Sigmoid colon (tissue), 7 donors: Measurements from ENCODE around the gene SPOCK2. TPM values are rescaled to one million over a fixed set of nuclear protein-coding genes. Genes with fewer than 3 reads are reported as not detected.

Experiments used
- DNase-seq: peaks from one replicate; pipeline ENCODE4 v3.0.0-alpha.2; 2019
- H3K27ac ChIP-seq, 4 donors: fragments of 200-600 bp; sonication (generic); one replicate each; pipeline ENCODE4 v1.5.1; 2016 to 2019; ENCODE audit warnings: mild to moderate bottlenecking in 1 of 4
- H3K27me3 ChIP-seq, 3 donors: fragments of 200-600 bp; sonication (generic); one replicate each; pipeline ENCODE4 v1.5.1; 2019; ENCODE audit warnings: mild to moderate bottlenecking in 1 of 3
- H3K36me3 ChIP-seq, 4 donors: fragments of 200-600 bp; sonication (generic); one replicate each; pipeline ENCODE4 v1.5.1; 2016 to 2019
- H3K4me1 ChIP-seq, 4 donors: fragments of 200-600 bp; sonication (generic); one replicate each; pipeline ENCODE4 v1.5.1; 2017 to 2019
- H3K4me3 ChIP-seq, 4 donors: fragments of 200-600 bp; sonication (generic); one replicate each; pipeline ENCODE4 v1.5.1; 2017 to 2019; ENCODE audit warnings: mild to moderate bottlenecking in 2 of 4, moderate library complexity in 1 of 4
- H3K9me3 ChIP-seq, 4 donors: fragments of 200-600 bp in 3 of 4; sonication (generic) in 3 of 4; one replicate each; pipeline versions ENCODE4 v1.5.1 to v1.6.1; 2013 to 2019
- EP300 ChIP-seq, 4 donors: sonication (generic); formaldehyde crosslinking; IDR thresholded peaks; one replicate each; pipeline ENCODE4 v1.6.1; 2017; ENCODE audit warnings: antibody characterized with exemption in 4 of 4
- POLR2A ChIP-seq, 2 donors: fragments of 450-650 bp; IDR thresholded peaks; one replicate each; pipeline ENCODE4 v1.6.1; 2016; ENCODE audit warnings: antibody characterized with exemption in 2 of 2, mild to moderate bottlenecking in 2 of 2, moderate library complexity in 2 of 2
- POLR2AphosphoS5 ChIP-seq, 4 donors: sonication (generic); formaldehyde crosslinking; IDR thresholded peaks; one replicate each; pipeline ENCODE4 v1.6.1; 2017; ENCODE audit warnings: antibody characterized with exemption in 4 of 4
- WGBS, 2 donors: extraction: QIAGEN DNeasy Blood & Tissue Kit; methylation state at CpG; one replicate each; pipeline ENCODE4 v1.1.7; 2013; 5-methylcytosine and 5-hydroxymethylcytosine counted together
- intact Hi-C: fragments of 100-400 bp; cut with DNase I; formaldehyde crosslinking; loops from one replicate; pipeline ENCODE4 v1.15.1; 2023
- polyA plus RNA-seq, 3 donors: library from polyadenylated mRNA; stranded (reverse); fragments of 200-250 nt; gene quantifications; one replicate each; pipeline ENCODE4 v1.2.3, GENCODE V29; 2013
- total RNA-seq, 4 donors: library from RNA; depleted of rRNA; stranded (reverse); fragments of >200 nt; gene quantifications; one replicate each; pipeline ENCODE4 v1.1.0, GENCODE V29; 2016
- TF ChIP-seq, protein P1 (sequence below), 4 experiments: fragments of 450-650 bp in 3 of 4; fragments of 200-600 bp in 1 of 4; IDR thresholded peaks; one replicate each; pipeline ENCODE4 v1.5.1; 2016 to 2019; ENCODE audit warnings: antibody characterized with exemption in 4 of 4, mild to moderate bottlenecking in 3 of 4, moderate library complexity in 2 of 4
- donor health status: healthy with polysubstance abuse.
- donor health status: Bipolar disorder and iron deficiency.
- donor health status: healthy.

Gene SPOCK2
- total and polyA plus RNA-seq, 7 donors: 0.60 to 59.5 (median 7.8) TPM

DNA sequence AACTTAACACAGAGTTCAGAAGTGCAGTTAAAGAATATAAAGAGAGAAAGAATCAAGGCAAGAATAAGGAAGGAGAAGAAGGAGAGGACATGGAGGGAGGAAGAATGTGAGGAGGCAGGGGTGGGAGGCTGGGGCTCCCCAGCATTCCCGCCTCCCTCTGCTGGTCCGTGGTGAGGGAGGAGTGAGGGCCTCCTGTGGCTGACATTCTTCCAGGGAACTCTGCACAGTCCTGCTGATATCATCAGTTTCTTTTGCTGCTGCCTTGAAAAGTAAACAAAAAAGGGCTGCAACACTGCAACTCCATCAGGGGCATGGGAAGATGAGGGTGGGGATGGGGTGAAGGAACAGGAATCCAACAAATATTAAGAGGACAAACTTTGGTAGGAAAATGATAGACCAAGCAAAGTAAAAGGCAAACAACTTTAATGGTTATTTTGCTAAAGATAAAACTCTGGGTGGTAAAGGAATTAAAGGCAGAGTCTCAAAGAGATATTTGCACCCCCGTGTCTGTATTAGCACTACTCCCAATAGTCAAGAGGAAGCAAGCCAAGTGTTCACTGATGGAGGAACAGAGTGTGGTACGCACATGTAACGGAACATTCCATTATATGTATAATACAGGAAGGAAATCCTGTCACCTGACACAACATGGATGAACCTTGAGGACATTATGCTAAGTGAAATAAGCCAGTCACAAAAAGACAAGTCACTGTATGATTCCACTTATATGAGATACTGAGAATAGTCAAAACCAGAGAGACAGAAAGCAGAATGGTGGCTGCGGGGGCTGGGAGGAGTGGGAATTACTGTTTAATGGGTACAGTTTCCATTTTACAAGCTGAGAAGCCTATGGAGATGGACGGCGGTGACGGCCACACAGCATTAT, 8.0 kb upstream of the SPOCK2 start:
- no peak for DNase-seq
- intact Hi-C loops: no loop called here
- Histone ChIP-seq H3K36me3 (peaks cover 0 to 30% (median 7%) of the 10 kb centered on the region in 4 donors), H3K9me3 (no peaks in the 10 kb centered on the region), H3K27ac (no peak overlapping the region), H3K27me3 (no peaks in the 10 kb centered on the region), H3K4me1 (no peaks in the 10 kb centered on the region), H3K4me3 (no peak overlapping the region)
- TF ChIP-seq EP300 (IDR thresholded peaks at IDR 0.05) (no peak), POLR2A (IDR thresholded peaks at IDR 0.05) (no peak), POLR2AphosphoS5 (IDR thresholded peaks at IDR 0.05) (no peak)
- TF ChIP-seq, protein P1, sequence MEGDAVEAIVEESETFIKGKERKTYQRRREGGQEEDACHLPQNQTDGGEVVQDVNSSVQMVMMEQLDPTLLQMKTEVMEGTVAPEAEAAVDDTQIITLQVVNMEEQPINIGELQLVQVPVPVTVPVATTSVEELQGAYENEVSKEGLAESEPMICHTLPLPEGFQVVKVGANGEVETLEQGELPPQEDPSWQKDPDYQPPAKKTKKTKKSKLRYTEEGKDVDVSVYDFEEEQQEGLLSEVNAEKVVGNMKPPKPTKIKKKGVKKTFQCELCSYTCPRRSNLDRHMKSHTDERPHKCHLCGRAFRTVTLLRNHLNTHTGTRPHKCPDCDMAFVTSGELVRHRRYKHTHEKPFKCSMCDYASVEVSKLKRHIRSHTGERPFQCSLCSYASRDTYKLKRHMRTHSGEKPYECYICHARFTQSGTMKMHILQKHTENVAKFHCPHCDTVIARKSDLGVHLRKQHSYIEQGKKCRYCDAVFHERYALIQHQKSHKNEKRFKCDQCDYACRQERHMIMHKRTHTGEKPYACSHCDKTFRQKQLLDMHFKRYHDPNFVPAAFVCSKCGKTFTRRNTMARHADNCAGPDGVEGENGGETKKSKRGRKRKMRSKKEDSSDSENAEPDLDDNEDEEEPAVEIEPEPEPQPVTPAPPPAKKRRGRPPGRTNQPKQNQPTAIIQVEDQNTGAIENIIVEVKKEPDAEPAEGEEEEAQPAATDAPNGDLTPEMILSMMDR (IDR thresholded peaks at IDR 0.05): no peak
- 84 to 85% methylated on average over 9 of the region's 9 CpGs for WGBS, 2 donors

DNA sequence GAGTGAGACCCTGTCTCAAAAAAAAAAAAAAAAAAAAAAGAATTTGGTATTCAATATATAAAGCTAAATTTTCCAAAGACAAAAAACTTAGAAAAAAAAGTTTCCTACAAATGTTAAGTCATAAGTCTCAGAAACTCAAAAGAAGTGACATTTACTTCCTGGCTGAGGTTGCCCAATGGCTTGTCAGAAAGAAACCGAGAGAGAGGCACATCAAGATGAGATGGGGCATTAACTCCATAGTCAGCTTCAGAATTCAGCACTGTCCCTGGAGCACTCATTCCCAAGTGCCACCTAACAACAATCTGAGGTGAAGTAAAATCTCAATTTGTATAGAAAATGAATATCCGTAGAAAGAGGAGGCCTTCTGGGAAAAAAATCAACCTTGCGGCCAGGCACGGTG, 6.8 kb upstream of the SPOCK2 start:
- TF ChIP-seq, protein P1 (IDR thresholded peaks at IDR 0.05): no peak
- no peak for TF ChIP-seq POLR2AphosphoS5 (IDR thresholded peaks at IDR 0.05)
- TF ChIP-seq POLR2A (IDR thresholded peaks at IDR 0.05): no peak
- TF ChIP-seq EP300 (IDR thresholded peaks at IDR 0.05): no peak

DNA sequence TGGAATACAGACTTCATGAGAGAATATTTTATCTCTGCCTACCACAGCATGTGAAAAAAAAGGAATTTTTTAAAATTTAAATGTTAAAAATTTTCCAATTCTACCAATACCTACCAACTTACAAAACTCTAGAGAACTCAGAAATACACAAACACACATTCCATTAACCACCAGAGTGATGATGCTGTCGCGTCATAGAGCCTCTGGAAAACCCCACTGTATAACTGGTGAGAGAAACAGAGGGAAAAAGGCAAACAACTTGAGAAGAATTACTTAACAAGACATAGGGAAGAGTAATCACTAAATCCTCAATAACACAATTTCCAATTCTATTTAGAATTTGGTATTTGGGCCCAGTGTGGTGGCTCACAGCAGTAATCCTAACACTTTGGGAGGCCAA, 6.2 kb upstream of the SPOCK2 start:
- no peak for DNase-seq
- Histone ChIP-seq H3K27ac (no peak overlapping the region), H3K4me3 (no peak overlapping the region), H3K36me3 (peaks cover 0 to 23% (median 5%) of the 10 kb centered on the region in 4 donors), H3K27me3 (peaks cover 0 to 17% (median 0%) of the 10 kb centered on the region in 3 donors), H3K9me3 (no peaks in the 10 kb centered on the region), H3K4me1 (no peaks in the 10 kb centered on the region)
- TF ChIP-seq POLR2A (IDR thresholded peaks at IDR 0.05): no peak
- no peak for TF ChIP-seq EP300 (IDR thresholded peaks at IDR 0.05)
- TF ChIP-seq, protein P1 (IDR thresholded peaks at IDR 0.05): no peak
- TF ChIP-seq POLR2AphosphoS5 (IDR thresholded peaks at IDR 0.05): no peak
- 94 to 96% methylated on average over 2 of the region's 2 CpGs for WGBS, 2 donors
- intact Hi-C loops: no loop called here

More for the DNA sequence above, 6.8 kb upstream of the SPOCK2 start:
- Histone ChIP-seq H3K4me3 (no peak overlapping the region), H3K4me1 (no peaks in the 10 kb centered on the region), H3K27me3 (peaks cover 0 to 11% (median 0%) of the 10 kb centered on the region in 3 donors), H3K9me3 (no peaks in the 10 kb centered on the region), H3K36me3 (peaks cover 0 to 23% (median 5%) of the 10 kb centered on the region in 4 donors), H3K27ac (no peak overlapping the region)
- intact Hi-C loops: no loop called here
- no peak for DNase-seq
- 96% methylated on average over 4 of the region's 4 CpGs for WGBS, 2 donors

DNA sequence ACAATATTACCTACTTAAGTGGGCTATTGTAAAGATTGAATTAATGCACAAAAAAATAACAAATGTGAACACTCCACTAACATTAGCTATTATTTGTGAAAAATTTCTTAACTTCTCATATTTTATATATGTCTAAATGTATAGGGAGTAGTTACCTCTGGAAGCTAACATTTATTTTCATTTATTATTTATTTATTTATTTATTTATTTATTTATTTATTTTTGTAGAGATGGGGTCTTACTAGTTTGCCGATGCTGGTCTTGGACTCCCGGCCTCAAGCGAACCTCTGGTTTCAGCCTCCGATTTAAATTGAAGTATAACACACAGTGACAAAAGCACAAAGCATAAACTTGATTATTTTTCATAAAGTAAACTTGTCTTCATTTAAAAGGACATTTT, 5.1 kb upstream of the SPOCK2 start:
- DNase-seq: no peak
- TF ChIP-seq, protein P1 (IDR thresholded peaks at IDR 0.05): no peak
- TF ChIP-seq EP300 (IDR thresholded peaks at IDR 0.05) (no peak), POLR2AphosphoS5 (IDR thresholded peaks at IDR 0.05) (no peak), POLR2A (IDR thresholded peaks at IDR 0.05) (no peak)
- Histone ChIP-seq H3K27me3 (peaks cover 4 to 27% (median 9%) of the 10 kb centered on the region in 3 donors), H3K4me1 (peaks cover 0 to 6% (median 4%) of the 10 kb centered on the region in 4 donors), H3K36me3 (peaks cover 0 to 23% (median 5%) of the 10 kb centered on the region in 4 donors), H3K27ac (no peak overlapping the region), H3K9me3 (no peaks in the 10 kb centered on the region), H3K4me3 (no peak overlapping the region)
- WGBS, 2 donors: 74 to 86% methylated on average over 4 of the region's 4 CpGs
- intact Hi-C loops: no loop called here
